Astrocyte (in vitro differentiated cells and primary cell): ENCODE results near the gene ENOSF1.

Experiments used
- EZH2 ChIP-seq: IDR thresholded peaks from 2 replicates; pipeline ENCODE4 v1.6.1; 2012; ENCODE audit warnings: mild to moderate bottlenecking, low read length, inconsistent platforms; ENCODE audit not compliant: insufficient read depth
- TF ChIP-seq, protein P1 (sequence below): IDR thresholded peaks from 2 replicates; pipeline ENCODE4 v1.5.1; 2011; ENCODE audit warnings: low read depth, mild to moderate bottlenecking, inconsistent platforms, low read length, moderate library complexity; ENCODE audit not compliant: insufficient read depth

DNA sequence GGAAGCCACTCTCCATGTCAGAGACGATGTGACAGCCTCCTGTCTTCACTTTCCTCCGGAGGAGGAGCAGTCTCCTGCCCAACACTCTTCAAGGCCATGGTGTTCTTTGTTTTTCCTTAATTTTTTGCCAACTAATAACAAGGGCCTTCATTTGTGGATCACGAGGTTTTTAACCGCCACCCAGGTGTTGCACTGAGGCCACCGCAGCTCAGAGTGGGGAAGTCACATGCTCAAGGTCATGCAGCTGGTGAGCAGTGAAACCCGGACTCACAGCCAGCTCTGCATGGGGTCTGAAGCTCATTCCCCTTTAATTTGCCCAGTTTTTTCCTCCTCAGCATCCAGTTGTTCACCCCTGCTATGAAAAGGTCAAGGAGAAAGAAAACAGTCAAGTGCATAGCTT, 19.6 kb downstream of the ENOSF1 start:
- no peak for TF ChIP-seq EZH2
- TF ChIP-seq, protein P1, sequence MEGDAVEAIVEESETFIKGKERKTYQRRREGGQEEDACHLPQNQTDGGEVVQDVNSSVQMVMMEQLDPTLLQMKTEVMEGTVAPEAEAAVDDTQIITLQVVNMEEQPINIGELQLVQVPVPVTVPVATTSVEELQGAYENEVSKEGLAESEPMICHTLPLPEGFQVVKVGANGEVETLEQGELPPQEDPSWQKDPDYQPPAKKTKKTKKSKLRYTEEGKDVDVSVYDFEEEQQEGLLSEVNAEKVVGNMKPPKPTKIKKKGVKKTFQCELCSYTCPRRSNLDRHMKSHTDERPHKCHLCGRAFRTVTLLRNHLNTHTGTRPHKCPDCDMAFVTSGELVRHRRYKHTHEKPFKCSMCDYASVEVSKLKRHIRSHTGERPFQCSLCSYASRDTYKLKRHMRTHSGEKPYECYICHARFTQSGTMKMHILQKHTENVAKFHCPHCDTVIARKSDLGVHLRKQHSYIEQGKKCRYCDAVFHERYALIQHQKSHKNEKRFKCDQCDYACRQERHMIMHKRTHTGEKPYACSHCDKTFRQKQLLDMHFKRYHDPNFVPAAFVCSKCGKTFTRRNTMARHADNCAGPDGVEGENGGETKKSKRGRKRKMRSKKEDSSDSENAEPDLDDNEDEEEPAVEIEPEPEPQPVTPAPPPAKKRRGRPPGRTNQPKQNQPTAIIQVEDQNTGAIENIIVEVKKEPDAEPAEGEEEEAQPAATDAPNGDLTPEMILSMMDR = no peak
